ENCODE measurements around the gene ZNF296. TPM values are rescaled to one million over a fixed set of nuclear protein-coding genes. Genes with fewer than 3 reads are reported as not detected.

Gene ZNF296
- total RNA-seq, 2 experiments from 2014 or later: 13.5 to 31.4 TPM

GRCh38 chr19:45037393-45038169 is 38.7 kb downstream of the ZNF296 start:
- Histone ChIP-seq H3K4me3 (ENCODE audit: low read depth, low read length, poor library complexity, severe bottlenecking) (no peak overlapping the region), H4K20me1 (ENCODE audit: insufficient read depth, low read length) (peaks cover 17% of the 10 kb centered on the region), H3K4me1 (ENCODE audit: insufficient read depth, low read length, poor library complexity, severe bottlenecking) (peaks cover 27% of the 10 kb centered on the region), H3K27ac (ENCODE audit: low read depth, low read length, poor library complexity, severe bottlenecking) (no peak overlapping the region), H2AFZ (ENCODE audit: low read length) (no peak overlapping the region), H3K4me2 (ENCODE audit: low read length) (no peak overlapping the region), H3K9me3 (ENCODE audit: low read length) (no peaks in the 10 kb centered on the region), H3K79me2 (ENCODE audit: insufficient read depth, low read depth, low read length) (peaks cover 36% of the 10 kb centered on the region), H3K9me2 (ENCODE audit: insufficient read depth, low read length) (no peaks in the 10 kb centered on the region), H3K36me3 (ENCODE audit: insufficient read depth, low read length) (peaks cover 85% of the 10 kb centered on the region)
- BruUV-seq (replicated peaks): no TSS peak
- no peak for DNase-seq (ENCODE audit: low spot score)
- CTCF ChIA-PET (ENCODE audit: unreplicated experiment): no interaction called here
- TF ChIP-seq CTCF (conservative IDR thresholded peaks at IDR 0.05; ENCODE audit: low read length) (no peak), EZH2phosphoT487 (IDR thresholded peaks at IDR 0.05; ENCODE audit: borderline replicate concordance, low read depth, low read length) (no peak)
- intact Hi-C loops (cut with micrococcal nuclease; ENCODE audit: unreplicated experiment): loop anchor here (2.0 kb wide), 1 partner anchor 21 kb away; no protein-coding TSS in a partner anchor
- POLR2A ChIA-PET: interaction anchor here (0.6 to 1.7 kb wide), 3 partner anchors 9 to 85 kb away, joined by 3 to 9 read pairs (median 4); no protein-coding TSS in a partner anchor

GRCh38 chr19:45035755-45036154 is 40.5 kb downstream of the ZNF296 start:
- no peak overlapping the region for H3K27ac ChIP-seq (ENCODE audit: low read depth, low read length, poor library complexity, severe bottlenecking)
- no peak for TF ChIP-seq CTCF (conservative IDR thresholded peaks at IDR 0.05; ENCODE audit: low read length)
- TF ChIP-seq EZH2phosphoT487 (IDR thresholded peaks at IDR 0.05; ENCODE audit: borderline replicate concordance, low read depth, low read length): no peak
- H3K4me1 ChIP-seq (ENCODE audit: insufficient read depth, low read length, poor library complexity, severe bottlenecking): peaks cover 13% of the 10 kb centered on the region
- no peaks in the 10 kb centered on the region for H3K9me3 ChIP-seq (ENCODE audit: low read length)
- DNase-seq (ENCODE audit: low spot score): no peak
- H3K4me2 ChIP-seq (ENCODE audit: low read length): no peak overlapping the region
- intact Hi-C loops (cut with micrococcal nuclease; ENCODE audit: unreplicated experiment): no loop called here
- no peak overlapping the region for H3K4me3 ChIP-seq (ENCODE audit: low read depth, low read length, poor library complexity, severe bottlenecking)
- H3K79me2 ChIP-seq (ENCODE audit: insufficient read depth, low read depth, low read length): peaks cover 19% of the 10 kb centered on the region
- ChIA-PET CTCF (ENCODE audit: unreplicated experiment) (no interaction called here), POLR2A (no interaction called here)
- H4K20me1 ChIP-seq (ENCODE audit: insufficient read depth, low read length): peaks cover 13% of the 10 kb centered on the region
- no peak overlapping the region for H2AFZ ChIP-seq (ENCODE audit: low read length)
- no TSS peak for BruUV-seq (replicated peaks)
- no peaks in the 10 kb centered on the region for H3K9me2 ChIP-seq (ENCODE audit: insufficient read depth, low read length)
- H3K36me3 ChIP-seq (ENCODE audit: insufficient read depth, low read length): peaks cover 80% of the 10 kb centered on the region

- Histone ChIP-seq H4K20me1 (ENCODE audit: insufficient read depth, low read length) (no peaks in the 10 kb centered on the region), H3K36me3 (ENCODE audit: insufficient read depth, low read length) (peaks cover 91% of the 10 kb centered on the region), H3K9me3 (ENCODE audit: low read length) (no peaks in the 10 kb centered on the region), H3K4me3 (ENCODE audit: low read depth, low read length, poor library complexity, severe bottlenecking) (no peak overlapping the region), H3K4me2 (ENCODE audit: low read length) (no peak overlapping the region), H3K4me1 (ENCODE audit: insufficient read depth, low read length, poor library complexity, severe bottlenecking) (no peaks in the 10 kb centered on the region), H2AFZ (ENCODE audit: low read length) (no peak overlapping the region), H3K9me2 (ENCODE audit: insufficient read depth, low read length) (no peaks in the 10 kb centered on the region), H3K27ac (ENCODE audit: low read depth, low read length, poor library complexity, severe bottlenecking) (no peak overlapping the region), H3K79me2 (ENCODE audit: insufficient read depth, low read depth, low read length) (no peaks in the 10 kb centered on the region)
- no peak for DNase-seq (ENCODE audit: low spot score)
- intact Hi-C loops (cut with micrococcal nuclease; ENCODE audit: unreplicated experiment): no loop called here
- ChIA-PET CTCF (ENCODE audit: unreplicated experiment) (no interaction called here), POLR2A (no interaction called here)
- BruUV-seq (replicated peaks): no TSS peak
- TF ChIP-seq EZH2phosphoT487 (IDR thresholded peaks at IDR 0.05; ENCODE audit: borderline replicate concordance, low read depth, low read length) (no peak), CTCF (conservative IDR thresholded peaks at IDR 0.05; ENCODE audit: low read length) (no peak)
These were observed 43.9 kb downstream of the ZNF296 start for GRCh38 chr19:45032421-45032820.

All from OCI-LY7 (cell line).